Neuronal stem cell (in vitro differentiated cells): ENCODE measurements around the gene PTPRG.

Experiments used
- DNase-seq: peaks from one replicate; pipeline ENCODE4 v3.0.0-alpha.2; 2013; ENCODE audit warnings: low spot score
- H2AFZ ChIP-seq: one replicate; pipeline ENCODE4 v1.6.1; 2013; ENCODE audit warnings: mild to moderate bottlenecking, low read length, inconsistent platforms
- H2AK5ac ChIP-seq: 2 replicates; pipeline ENCODE4 v1.6.1; 2013; ENCODE audit warnings: low read depth, mild to moderate bottlenecking, inconsistent platforms, low read length, moderate library complexity, mixed read lengths
- H2BK120ac ChIP-seq: 2 replicates; pipeline ENCODE4 v1.6.1; 2013; ENCODE audit warnings: low read depth, mild to moderate bottlenecking, inconsistent platforms, low read length, moderate library complexity, mixed read lengths
- H2BK12ac ChIP-seq: one replicate; pipeline ENCODE4 v1.6.1; 2013; ENCODE audit warnings: low read length, inconsistent platforms
- H2BK15ac ChIP-seq: 2 replicates; pipeline ENCODE4 v1.6.1; 2013; ENCODE audit warnings: mild to moderate bottlenecking, low read length, inconsistent platforms, mixed read lengths
- H2BK5ac ChIP-seq: one replicate; pipeline ENCODE4 v1.6.1; 2013; ENCODE audit warnings: inconsistent platforms, mild to moderate bottlenecking, low read length, moderate library complexity
- H3K14ac ChIP-seq: one replicate; pipeline ENCODE4 v1.6.1; 2013; ENCODE audit warnings: low read length, inconsistent platforms
- H3K18ac ChIP-seq: 2 replicates; pipeline ENCODE4 v1.6.1; 2013; ENCODE audit warnings: low read length, inconsistent platforms
- H3K23ac ChIP-seq: 2 replicates; pipeline ENCODE4 v1.6.1; 2013; ENCODE audit warnings: low read depth, mild to moderate bottlenecking, mixed read lengths, low read length, inconsistent platforms; ENCODE audit not compliant: poor library complexity
- H3K27ac ChIP-seq: replicated peaks from 3 replicates; pipeline ENCODE4 v1.5.1; 2013; ENCODE audit warnings: low read length, inconsistent platforms
- H3K27me3 ChIP-seq, 3 experiments: 2 replicates each; pipeline ENCODE4 v1.6.1; 2013; ENCODE audit warnings: low read length in 3 of 3, mild to moderate bottlenecking in 2 of 3, inconsistent platforms in 1 of 3, low read depth in 1 of 3, mixed read lengths in 1 of 3, moderate library complexity in 1 of 3; ENCODE audit not compliant: control insufficient read depth in 3 of 3, insufficient read depth in 3 of 3
- H3K36me3 ChIP-seq, 2 donors: replicated peaks in 1 of 2; 2 replicates each; pipeline ENCODE4 v1.6.1; 2013; ENCODE audit warnings: low read length in 2 of 2; ENCODE audit not compliant: control insufficient read depth in 2 of 2, insufficient read depth in 2 of 2
- H3K4ac ChIP-seq: 2 replicates; pipeline ENCODE4 v1.6.1; 2013; ENCODE audit warnings: inconsistent platforms, mild to moderate bottlenecking, low read length, moderate library complexity
- H3K4me1 ChIP-seq, 2 donors: 1 replicate in 1 of 2; 2 replicates in 1 of 2; pipeline ENCODE4 v1.6.1; 2013; ENCODE audit warnings: low read length in 2 of 2, low read depth in 1 of 2; ENCODE audit not compliant: control insufficient read depth in 2 of 2, insufficient read depth in 1 of 2
- H3K4me2 ChIP-seq: one replicate; pipeline ENCODE4 v1.6.1; 2013; ENCODE audit warnings: mild to moderate bottlenecking, low read length, inconsistent platforms; ENCODE audit not compliant: insufficient read depth, poor library complexity, severe bottlenecking
- H3K4me3 ChIP-seq, 2 donors: 2 replicates each; pipeline ENCODE4 v1.5.1; 2013; ENCODE audit warnings: low read length in 2 of 2, mild to moderate bottlenecking in 2 of 2, inconsistent platforms in 1 of 2, moderate library complexity in 1 of 2
- H3K79me1 ChIP-seq: one replicate; pipeline ENCODE4 v1.6.1; 2013; ENCODE audit warnings: low read depth, mild to moderate bottlenecking, inconsistent platforms, low read length, moderate library complexity
- H3K9ac ChIP-seq: one replicate; pipeline ENCODE4 v1.6.1; 2013; ENCODE audit warnings: mild to moderate bottlenecking, low read depth, low read length, inconsistent platforms; ENCODE audit not compliant: poor library complexity
- H3K9me3 ChIP-seq, 2 donors: replicated peaks in 1 of 2; 2 replicates each; pipeline versions ENCODE3 to v1.6.1; 2013; ENCODE audit warnings: low read length in 2 of 2, mild to moderate bottlenecking in 2 of 2, inconsistent platforms in 1 of 2, low read depth in 1 of 2, mixed read lengths in 1 of 2, moderate library complexity in 1 of 2; ENCODE audit not compliant: control insufficient read depth in 2 of 2, insufficient read depth in 1 of 2
- H4K8ac ChIP-seq: one replicate; pipeline ENCODE4 v1.6.1; 2013; ENCODE audit warnings: low read depth, mild to moderate bottlenecking, inconsistent platforms, low read length, moderate library complexity
- H4K91ac ChIP-seq: one replicate; pipeline ENCODE4 v1.6.1; 2013; ENCODE audit warnings: low read length, low read depth, mild to moderate bottlenecking, inconsistent platforms; ENCODE audit not compliant: poor library complexity
- WGBS, 2 donors: extraction: QIAGEN DNeasy Blood & Tissue Kit; methylation state at CpG; one replicate each; pipeline ENCODE4 v1.1.7; 2013; ENCODE audit warnings: missing lambda C conversion rate in 2 of 2, mixed read lengths in 1 of 2; ENCODE audit not compliant: insufficient read length in 2 of 2, insufficient replicate concordance in 1 of 2; ENCODE audit errors: extremely low coverage in 2 of 2; 5-methylcytosine and 5-hydroxymethylcytosine counted together

Gene PTPRG

GRCh38 chr3:61579685-61580084 is 18.3 kb downstream of the PTPRG start:
- no peak overlapping the region for H3K4ac ChIP-seq
- WGBS, 2 donors: no CpG with 5 or more reads among the region's 4 CpGs
- DNase-seq: no peak

GRCh38 chr3:61580982-61581643 is 19.7 kb downstream of the PTPRG start:
- no peak for DNase-seq
- Histone ChIP-seq H3K4me2 (no peak overlapping the region), H3K9me3 (peaks cover 0 to 2% of the 10 kb centered on the region in 2 donors), H3K27ac (peak overlapping the region; percentile 30), H3K36me3 (no peaks in the 10 kb centered on the region), H3K14ac (no peak overlapping the region), H4K91ac (no peak overlapping the region), H3K18ac (no peak overlapping the region), H3K4me1 (peaks cover 0 to 14% of the 10 kb centered on the region in 2 donors), H2AFZ (no peak overlapping the region), H3K4ac (no peak overlapping the region), H3K27me3 (no peaks in the 10 kb centered on the region), H3K9ac (no peak overlapping the region), H2BK12ac (no peak overlapping the region), H3K23ac (no peak overlapping the region), H2AK5ac (no peak overlapping the region), H4K8ac (no peak overlapping the region), H2BK120ac (no peak overlapping the region), H3K4me3 (no peak overlapping the region), H3K79me1 (no peaks in the 10 kb centered on the region), H2BK15ac (no peak overlapping the region), H2BK5ac (no peak overlapping the region)
- no CpG with 5 or more reads among the region's 7 CpGs for WGBS, 2 donors

More at GRCh38 chr3:61579685-61580084, 18.3 kb downstream of the PTPRG start:
- Histone ChIP-seq H3K9me3 (peaks cover 1 to 3% of the 10 kb centered on the region in 2 donors), H2BK15ac (no peak overlapping the region), H2BK120ac (no peak overlapping the region), H3K4me1 (peaks cover 0 to 16% of the 10 kb centered on the region in 2 donors), H2BK5ac (no peak overlapping the region), H3K79me1 (no peaks in the 10 kb centered on the region), H3K27me3 (no peaks in the 10 kb centered on the region), H3K4me3 (no peak overlapping the region), H3K23ac (no peak overlapping the region), H3K27ac (no peak overlapping the region), H4K91ac (no peak overlapping the region), H2BK12ac (no peak overlapping the region), H2AK5ac (no peak overlapping the region), H3K36me3 (no peaks in the 10 kb centered on the region), H3K14ac (no peak overlapping the region), H2AFZ (no peak overlapping the region), H3K9ac (no peak overlapping the region), H4K8ac (no peak overlapping the region), H3K18ac (no peak overlapping the region), H3K4me2 (no peak overlapping the region)

GRCh38 chr3:61582287-61582686 is 20.9 kb downstream of the PTPRG start:
- Histone ChIP-seq H3K9ac (no peak overlapping the region), H2BK15ac (no peak overlapping the region), H3K4me3 (no peak overlapping the region), H2AK5ac (no peak overlapping the region), H3K27ac (no peak overlapping the region), H3K4me1 (peaks cover 0 to 14% of the 10 kb centered on the region in 2 donors), H3K4me2 (no peak overlapping the region), H3K14ac (no peak overlapping the region), H2BK120ac (no peak overlapping the region), H3K36me3 (no peaks in the 10 kb centered on the region), H2BK5ac (no peak overlapping the region), H3K79me1 (no peaks in the 10 kb centered on the region), H3K27me3 (no peaks in the 10 kb centered on the region), H4K91ac (no peak overlapping the region), H3K4ac (no peak overlapping the region), H3K18ac (no peak overlapping the region), H2BK12ac (no peak overlapping the region), H2AFZ (no peak overlapping the region), H3K9me3 (peaks cover 0 to 2% of the 10 kb centered on the region in 2 donors), H4K8ac (no peak overlapping the region), H3K23ac (no peak overlapping the region)
- WGBS, 2 donors: no CpG with 5 or more reads among the region's 4 CpGs
- no peak for DNase-seq

- Histone ChIP-seq H2BK120ac (no peak overlapping the region), H3K36me3 (no peaks in the 10 kb centered on the region), H3K79me1 (no peaks in the 10 kb centered on the region), H3K18ac (no peak overlapping the region), H3K4me2 (no peak overlapping the region), H2AFZ (no peak overlapping the region), H3K14ac (no peak overlapping the region), H3K27me3 (no peaks in the 10 kb centered on the region), H2BK5ac (no peak overlapping the region), H2BK15ac (no peak overlapping the region), H4K8ac (no peak overlapping the region), H3K4me3 (no peak overlapping the region), H3K23ac (no peak overlapping the region), H3K4me1 (peaks cover 0 to 14% of the 10 kb centered on the region in 2 donors), H3K9me3 (peaks cover 0 to 2% of the 10 kb centered on the region in 2 donors), H3K4ac (no peak overlapping the region), H3K9ac (no peak overlapping the region), H2BK12ac (no peak overlapping the region), H4K91ac (no peak overlapping the region), H2AK5ac (no peak overlapping the region), H3K27ac (no peak overlapping the region)
- DNase-seq: no peak
- no CpG with 5 or more reads among the region's 4 CpGs for WGBS, 2 donors
Measured at GRCh38 chr3:61582846-61583245, 21.5 kb downstream of the PTPRG start.
